Left lung (tissue), 10 donors: ENCODE results near the gene LHX5. TPM values are rescaled to one million over a fixed set of nuclear protein-coding genes. Genes with fewer than 3 reads are reported as not detected.

ENCODE experiments used
- ATAC-seq: fragments of 200-7000 bp; cut with Tn5 transposase; one replicate; pipeline ENCODE4 v1.9.1; 2020; ENCODE audit warnings: moderate library complexity
- DNase-seq, 4 donors: peaks; one replicate each; pipeline ENCODE4 v3.0.0-alpha.2; 2013 to 2020
- H3K27ac ChIP-seq, 2 donors: fragments of 200-600 bp; sonication (generic) in 1 of 2; one replicate each; pipeline versions ENCODE4 v1.5.0 to v1.8.0; 2020 to 2021
- H3K27me3 ChIP-seq, 2 donors: fragments of 200-600 bp; sonication (generic) in 1 of 2; one replicate each; pipeline versions ENCODE4 v1.5.0 to v1.8.0; 2020 to 2021
- H3K36me3 ChIP-seq, 2 donors: fragments of 200-600 bp; sonication (generic) in 1 of 2; one replicate each; pipeline versions ENCODE4 v1.5.0 to v1.8.0; 2020 to 2021
- H3K4me1 ChIP-seq, 2 donors: fragments of 200-600 bp; one replicate each; pipeline ENCODE4 v1.8.0; 2021
- H3K4me3 ChIP-seq, 2 donors: fragments of 200-600 bp; sonication (generic) in 1 of 2; one replicate each; pipeline versions ENCODE4 v1.5.0 to v1.8.0; 2020 to 2021; ENCODE audit warnings: mild to moderate bottlenecking in 1 of 2
- H3K9me3 ChIP-seq, 2 donors: fragments of 200-600 bp; sonication (generic) in 1 of 2; one replicate each; pipeline versions ENCODE4 v1.5.0 to v1.8.0; 2020 to 2021
- CTCF ChIP-seq, 2 donors: fragments of 200-600 bp; sonication (generic) in 1 of 2; IDR thresholded peaks; one replicate each; pipeline versions ENCODE4 v1.5.0 to v1.8.0; 2021; ENCODE audit warnings: antibody characterized with exemption in 2 of 2
- intact Hi-C, 2 donors: fragments of 100-400 bp; cut with DNase I; formaldehyde crosslinking; loops; one replicate each; pipeline versions ENCODE4 v1.11.2 to v1.14.2; 2022
- polyA plus RNA-seq, 6 donors: library from polyadenylated mRNA; unstranded; fragments of 120-200 nt; gene quantifications; one replicate each; pipeline ENCODE4 v1.2.1, GENCODE V29; 2013; ENCODE audit not compliant: insufficient read length in 6 of 6
- total RNA-seq, 2 donors: library from RNA; stranded (reverse); fragmentation: NEBNext Ultra II Directional; extraction: Animal tissue kit (Norgen Biotek cat#: 25700); gene quantifications; one replicate each; pipeline ENCODE4 v1.2.1, GENCODE V29; 2021
- donor health status: DM: no; HTN: yes; CAD: no.
- donor health status: DM: no; HTN: no; CAD: no.

LHX5 gene
- total and polyA plus RNA-seq, 8 donors: not detected

GRCh38 chr12:113478351-113479011 lies 6.8 kb upstream of the LHX5 start:
- TF ChIP-seq CTCF (IDR thresholded peaks at IDR 0.05): no peak
- no peak for ATAC-seq

GRCh38 chr12:113477842-113478215 lies 6.2 kb upstream of the LHX5 start:
- ATAC-seq (no peak), DNase-seq (no peak)
- intact Hi-C loops: no loop called here
- Histone ChIP-seq H3K4me3 (no peak overlapping the region), H3K27me3 (peaks cover 83 to 99% of the 10 kb centered on the region in 2 donors), H3K4me1 (no peaks in the 10 kb centered on the region), H3K9me3 (no peaks in the 10 kb centered on the region), H3K27ac (no peak overlapping the region), H3K36me3 (no peaks in the 10 kb centered on the region)
- no peak for TF ChIP-seq CTCF (IDR thresholded peaks at IDR 0.05)

More at GRCh38 chr12:113478351-113479011, 6.8 kb upstream of the LHX5 start:
- Histone ChIP-seq H3K9me3 (no peaks in the 10 kb centered on the region), H3K4me3 (no peak overlapping the region), H3K27me3 (peaks cover 78 to 99% of the 10 kb centered on the region in 2 donors), H3K4me1 (no peaks in the 10 kb centered on the region), H3K27ac (no peak overlapping the region), H3K36me3 (no peaks in the 10 kb centered on the region)
- intact Hi-C loops: no loop called here
- DNase-seq: no peak

- intact Hi-C loops: no loop called here
- H3K4me3 ChIP-seq: no peak overlapping the region
- TF ChIP-seq CTCF (IDR thresholded peaks at IDR 0.05): no peak
- no peaks in the 10 kb centered on the region for H3K36me3 ChIP-seq
- no peaks in the 10 kb centered on the region for H3K9me3 ChIP-seq
- peaks cover 89 to 99% of the 10 kb centered on the region in 2 donors for H3K27me3 ChIP-seq
- ATAC-seq (no peak), DNase-seq (no peak)
- no peak overlapping the region for H3K27ac ChIP-seq
- H3K4me1 ChIP-seq: no peaks in the 10 kb centered on the region
Observed at GRCh38 chr12:113477171-113477841, 5.6 kb upstream of the LHX5 start.

- H3K27ac ChIP-seq: no peak overlapping the region
- no peak overlapping the region for H3K4me3 ChIP-seq
- no peak for TF ChIP-seq CTCF (IDR thresholded peaks at IDR 0.05)
- no peaks in the 10 kb centered on the region for H3K9me3 ChIP-seq
- intact Hi-C loops: no loop called here
- H3K36me3 ChIP-seq: no peaks in the 10 kb centered on the region
- DNase-seq (no peak), ATAC-seq (no peak)
- no peaks in the 10 kb centered on the region for H3K4me1 ChIP-seq
- H3K27me3 ChIP-seq: peaks cover 96 to 99% of the 10 kb centered on the region in 2 donors
Observed at GRCh38 chr12:113476176-113476986, 4.7 kb upstream of the LHX5 start.
